GM12873 (cell line): ENCODE data around the gene SP5.

Experiments
- TF ChIP-seq, protein P1 (sequence below): IDR thresholded peaks from 2 replicates; pipeline ENCODE4 v1.5.1; 2012; ENCODE audit warnings: low read depth, mild to moderate bottlenecking, moderate library complexity, low read length, control low read depth; ENCODE audit not compliant: insufficient read depth; ENCODE audit errors: missing control alignments

Gene SP5

DNA sequence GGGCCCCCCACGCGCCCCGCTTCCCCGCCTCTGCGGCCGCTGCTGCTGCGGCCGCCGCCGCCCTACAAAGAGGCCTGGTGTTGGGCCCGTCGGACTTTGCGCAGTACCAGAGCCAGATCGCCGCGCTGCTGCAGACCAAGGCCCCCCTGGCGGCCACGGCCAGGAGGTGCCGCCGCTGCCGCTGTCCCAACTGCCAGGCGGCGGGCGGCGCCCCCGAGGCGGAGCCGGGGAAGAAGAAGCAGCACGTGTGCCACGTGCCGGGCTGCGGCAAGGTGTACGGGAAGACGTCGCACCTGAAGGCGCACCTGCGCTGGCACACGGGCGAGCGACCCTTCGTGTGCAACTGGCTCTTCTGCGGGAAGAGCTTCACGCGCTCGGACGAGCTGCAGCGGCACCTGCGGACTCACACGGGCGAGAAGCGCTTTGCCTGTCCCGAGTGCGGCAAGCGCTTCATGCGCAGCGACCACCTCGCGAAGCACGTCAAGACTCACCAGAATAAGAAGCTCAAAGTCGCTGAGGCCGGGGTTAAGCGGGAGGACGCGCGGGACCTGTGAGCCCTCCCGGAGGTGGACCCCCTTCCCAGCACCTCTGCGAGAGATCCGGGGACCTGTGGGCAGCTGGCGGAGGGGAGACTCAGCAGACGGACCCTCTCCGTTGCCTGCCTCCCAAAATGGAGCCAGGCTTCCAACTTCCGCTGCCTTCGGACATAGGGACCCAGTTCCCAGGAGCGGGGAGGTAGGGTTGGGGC is 1.9 kb downstream of the SP5 start:
- TF ChIP-seq, protein P1, sequence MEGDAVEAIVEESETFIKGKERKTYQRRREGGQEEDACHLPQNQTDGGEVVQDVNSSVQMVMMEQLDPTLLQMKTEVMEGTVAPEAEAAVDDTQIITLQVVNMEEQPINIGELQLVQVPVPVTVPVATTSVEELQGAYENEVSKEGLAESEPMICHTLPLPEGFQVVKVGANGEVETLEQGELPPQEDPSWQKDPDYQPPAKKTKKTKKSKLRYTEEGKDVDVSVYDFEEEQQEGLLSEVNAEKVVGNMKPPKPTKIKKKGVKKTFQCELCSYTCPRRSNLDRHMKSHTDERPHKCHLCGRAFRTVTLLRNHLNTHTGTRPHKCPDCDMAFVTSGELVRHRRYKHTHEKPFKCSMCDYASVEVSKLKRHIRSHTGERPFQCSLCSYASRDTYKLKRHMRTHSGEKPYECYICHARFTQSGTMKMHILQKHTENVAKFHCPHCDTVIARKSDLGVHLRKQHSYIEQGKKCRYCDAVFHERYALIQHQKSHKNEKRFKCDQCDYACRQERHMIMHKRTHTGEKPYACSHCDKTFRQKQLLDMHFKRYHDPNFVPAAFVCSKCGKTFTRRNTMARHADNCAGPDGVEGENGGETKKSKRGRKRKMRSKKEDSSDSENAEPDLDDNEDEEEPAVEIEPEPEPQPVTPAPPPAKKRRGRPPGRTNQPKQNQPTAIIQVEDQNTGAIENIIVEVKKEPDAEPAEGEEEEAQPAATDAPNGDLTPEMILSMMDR: peak; percentile 41

DNA sequence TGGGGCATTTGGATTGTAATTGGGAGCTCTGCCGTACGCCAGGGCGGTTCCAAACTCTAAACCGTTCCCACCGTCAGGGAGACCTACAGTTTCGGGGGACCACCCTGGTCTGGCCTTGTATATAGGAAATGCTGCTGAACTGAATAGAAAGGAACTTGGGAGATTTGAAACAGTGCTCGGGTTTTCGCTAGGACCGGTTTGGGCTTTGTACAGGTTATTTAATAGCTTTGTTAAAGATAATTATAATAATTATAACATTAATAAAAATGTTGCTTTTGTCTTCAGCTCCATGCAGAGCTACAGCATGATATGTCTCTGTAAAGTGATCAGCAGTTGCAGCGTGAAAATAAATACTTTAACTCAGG is 2.4 kb downstream of the SP5 start:
- TF ChIP-seq, protein P1: no peak

DNA sequence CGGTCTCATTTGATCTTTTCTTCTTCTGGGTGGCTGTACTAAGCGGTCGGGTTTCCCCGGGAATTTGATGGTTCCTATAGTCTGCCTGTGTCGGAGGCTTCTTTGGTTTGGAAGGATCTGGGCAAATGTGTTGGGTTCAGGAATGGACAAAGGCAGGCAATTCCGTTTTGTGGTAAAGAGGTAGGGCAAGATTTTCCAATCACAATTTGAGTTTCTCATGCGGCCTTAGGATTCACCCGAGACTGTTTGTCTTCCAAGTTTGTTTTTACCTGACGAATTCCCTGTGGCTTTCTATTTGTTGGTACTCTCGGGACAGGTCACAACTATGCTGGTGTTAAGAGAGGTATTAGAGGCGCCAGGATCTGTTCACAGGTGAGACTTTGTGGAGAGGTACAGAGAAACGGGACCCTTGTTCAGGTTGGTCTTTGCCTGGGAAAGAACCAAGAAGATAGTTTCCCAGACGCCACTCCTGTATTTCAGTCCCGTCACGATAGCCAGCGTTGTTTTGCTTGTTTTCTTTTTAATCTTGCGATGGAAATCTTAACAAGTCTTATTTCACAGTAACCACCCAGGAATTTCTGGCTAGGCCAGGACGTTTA is 3.0 kb downstream of the SP5 start:
- TF ChIP-seq, protein P1: no peak

DNA sequence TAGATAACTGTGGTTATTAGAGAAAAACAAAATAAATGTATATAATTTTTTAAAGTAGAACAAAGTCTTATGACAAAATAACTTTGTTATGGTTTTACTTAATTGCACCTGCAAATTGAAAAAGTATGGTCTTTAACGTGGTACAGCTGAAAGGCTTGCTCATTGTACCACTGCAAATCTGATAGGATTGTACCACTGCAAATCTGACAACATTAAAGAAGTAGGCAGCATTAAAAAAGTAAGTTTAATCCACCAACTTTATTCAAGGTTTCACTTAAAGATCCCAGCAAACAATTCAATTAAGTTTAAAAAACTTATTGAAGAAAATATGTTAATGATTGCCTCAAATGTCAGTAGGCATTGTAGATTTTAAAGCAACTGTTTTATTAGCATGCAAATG is 4.7 kb downstream of the SP5 start:
- TF ChIP-seq, protein P1: no peak

DNA sequence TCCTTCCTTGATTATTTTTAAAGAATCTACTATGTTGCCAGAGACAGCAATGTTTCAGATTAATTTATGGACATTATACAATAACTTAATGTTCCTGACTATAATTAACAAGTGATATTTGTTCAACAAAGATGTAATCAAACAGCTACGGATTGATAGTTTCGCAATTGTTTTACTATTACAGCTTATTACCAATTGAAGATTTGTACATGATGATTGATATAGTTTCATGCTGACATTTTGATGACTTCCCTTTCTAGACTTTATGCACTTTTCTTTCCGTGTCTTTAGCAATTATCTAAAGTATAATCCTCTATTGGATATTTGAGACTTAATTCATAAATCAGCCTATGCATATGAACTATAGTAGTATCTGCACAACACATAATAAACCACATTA is 6.5 kb downstream of the SP5 start:
- TF ChIP-seq, protein P1: no peak

DNA sequence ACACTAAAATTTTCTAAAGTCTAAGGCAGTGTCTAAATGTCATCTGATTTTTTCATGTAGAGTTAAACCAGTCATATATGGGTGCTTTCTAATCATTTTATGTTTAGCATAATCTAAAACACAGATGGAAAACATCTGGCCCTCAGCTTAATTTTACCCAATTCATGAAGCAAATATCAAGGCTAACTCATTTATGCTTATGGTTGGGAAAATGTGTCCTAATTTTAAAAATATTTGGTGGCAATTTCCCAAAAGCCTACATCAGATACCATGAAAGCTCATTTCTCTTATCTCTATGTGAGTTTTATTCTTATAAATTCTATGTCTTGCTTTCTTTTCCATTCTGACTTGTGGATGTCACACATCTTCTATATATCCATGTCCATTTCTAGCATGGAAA is 7.2 kb downstream of the SP5 start:
- TF ChIP-seq, protein P1: no peak

DNA sequence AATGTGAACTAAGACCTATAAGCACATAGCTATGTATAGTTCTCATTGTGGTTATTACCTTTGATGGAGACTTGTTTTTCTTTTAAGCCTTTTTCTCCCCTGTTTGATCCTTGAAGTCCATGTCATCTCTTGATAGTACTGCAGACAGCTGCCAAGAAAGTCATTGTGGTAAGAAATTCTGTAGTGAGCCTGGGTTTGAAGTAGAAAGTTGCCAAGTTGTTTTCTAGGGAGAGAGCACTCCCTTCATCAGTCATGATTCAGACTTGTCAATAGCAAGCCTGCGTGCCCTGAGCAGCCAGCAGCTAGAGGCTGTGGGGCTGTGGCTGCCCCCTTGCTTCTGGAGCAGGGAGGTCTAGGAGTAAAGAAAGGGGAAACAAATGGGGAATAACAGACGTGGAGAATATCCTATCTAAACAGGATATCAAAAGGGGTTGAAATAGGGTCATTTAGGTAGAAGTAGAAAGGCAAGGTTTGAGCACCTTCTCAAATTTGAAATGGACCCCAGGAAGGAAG is 8.4 kb downstream of the SP5 start:
- TF ChIP-seq, protein P1: no peak
